HEK293T (cell line): Measurements from ENCODE around the gene NAA10.

Experiments used
- FOXA1 ChIP-seq: fragments of 450-650 bp; IDR thresholded peaks from 2 replicates; pipeline ENCODE4 v1.6.1; 2016; ENCODE audit warnings: mild to moderate bottlenecking
- NFRKB ChIP-seq: fragments of 450-650 bp; IDR thresholded peaks from 2 replicates; pipeline ENCODE4 v1.6.1; 2016; ENCODE audit warnings: mild to moderate bottlenecking, moderate library complexity

DNA sequence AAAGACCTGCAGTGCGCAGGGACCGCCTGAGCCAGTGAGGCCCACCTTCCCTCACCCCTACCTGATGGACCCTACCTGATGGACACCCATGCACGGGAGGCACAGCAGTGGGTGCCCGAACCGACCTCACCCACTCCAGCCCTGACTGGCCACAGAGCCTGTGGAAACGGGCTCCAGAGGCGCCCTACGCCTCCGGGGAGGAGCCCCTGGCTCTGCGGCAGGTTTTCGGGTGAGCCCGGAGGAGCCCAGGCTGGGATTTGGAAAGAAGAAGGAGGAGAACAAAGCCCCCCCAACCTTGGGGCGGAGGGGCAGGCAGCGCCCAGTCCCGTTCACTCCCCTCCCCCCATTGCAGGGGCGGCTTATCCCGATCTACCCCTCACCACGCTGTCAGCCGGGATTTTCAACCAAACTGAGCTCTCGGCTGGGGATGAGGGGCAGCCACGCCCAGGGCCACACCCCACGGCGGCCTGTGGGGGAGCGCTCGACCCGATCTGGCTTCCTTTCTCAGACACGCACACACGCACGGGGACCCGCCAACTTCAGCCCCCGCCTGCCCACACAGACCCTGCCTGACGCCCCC, 49.5 kb downstream of the NAA10 start:
- TF ChIP-seq NFRKB (no peak), FOXA1 (no peak)
